GM21529 (cell line): Measurements from ENCODE around the gene TWIST1.

Experiments
- ATAC-seq: cut with Tn5 transposase; IDR thresholded peaks from one replicate; pipeline ENCODE4 v1.9.1; 2021; ENCODE audit not compliant: unreplicated experiment

TWIST1 gene

DNA sequence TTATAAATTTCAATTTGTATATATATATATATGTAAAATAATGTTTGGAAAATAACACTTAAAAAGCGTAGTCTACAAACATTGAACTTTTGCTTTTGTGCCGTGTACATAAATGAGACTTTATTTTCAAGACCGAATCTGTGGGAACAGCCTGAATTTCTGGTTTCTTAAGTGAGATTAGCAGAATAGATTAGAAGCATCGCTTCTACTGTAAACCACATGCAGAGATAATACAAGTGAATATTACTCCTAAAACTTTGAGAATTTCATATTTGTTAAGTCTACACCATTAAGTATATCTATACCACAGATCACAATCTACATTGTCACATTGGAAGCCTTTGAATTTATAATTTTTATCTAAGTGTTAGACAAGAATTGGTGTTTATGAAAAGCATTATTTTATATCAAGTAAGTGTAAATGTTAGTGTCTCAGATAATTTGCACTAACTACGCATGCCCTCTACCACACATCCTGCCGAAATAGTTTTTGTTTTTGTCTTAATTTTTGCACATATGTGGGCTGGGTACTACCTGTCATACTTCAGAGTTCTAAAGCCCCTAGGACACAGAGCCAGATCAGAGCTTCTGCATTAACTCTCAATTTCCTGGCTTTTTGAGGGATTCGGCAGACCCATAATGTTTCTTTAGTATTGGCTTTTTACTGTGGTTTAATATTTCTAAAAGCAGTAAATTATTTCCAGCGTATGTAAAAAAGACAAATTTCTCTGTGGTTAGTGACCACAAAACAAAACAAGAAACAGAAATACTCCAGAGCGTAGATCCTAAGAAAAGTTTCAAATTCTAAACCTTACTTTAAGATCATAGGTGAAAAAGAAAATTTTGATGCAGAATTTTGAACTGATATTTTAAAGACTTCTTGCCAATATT is 20.0 kb downstream of the TWIST1 start:
- ATAC-seq, result no peak

DNA sequence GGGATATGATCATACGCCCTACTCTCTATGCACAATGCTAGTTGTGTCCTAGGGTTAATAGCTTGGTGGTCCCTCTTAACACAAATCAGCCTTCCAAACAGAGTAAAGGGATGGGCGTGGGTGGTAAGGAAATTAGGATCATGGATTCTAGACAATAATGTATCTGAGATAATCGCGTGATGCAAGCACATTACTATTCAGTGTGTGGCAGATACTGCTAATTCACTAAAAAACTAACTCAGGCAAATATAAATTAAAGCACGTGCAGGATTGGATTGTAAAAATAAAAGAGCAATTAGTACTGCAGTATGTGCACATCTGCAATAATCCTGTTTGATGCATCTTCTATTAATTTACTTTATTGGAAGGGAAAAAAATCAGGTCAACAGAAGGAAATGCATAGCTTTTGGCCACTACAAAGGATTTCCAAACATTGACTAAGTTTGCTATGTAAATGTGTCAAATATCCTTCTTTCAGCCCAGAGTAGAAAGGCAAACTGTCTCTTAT is 22.0 kb downstream of the TWIST1 start:
- no peak for ATAC-seq

DNA sequence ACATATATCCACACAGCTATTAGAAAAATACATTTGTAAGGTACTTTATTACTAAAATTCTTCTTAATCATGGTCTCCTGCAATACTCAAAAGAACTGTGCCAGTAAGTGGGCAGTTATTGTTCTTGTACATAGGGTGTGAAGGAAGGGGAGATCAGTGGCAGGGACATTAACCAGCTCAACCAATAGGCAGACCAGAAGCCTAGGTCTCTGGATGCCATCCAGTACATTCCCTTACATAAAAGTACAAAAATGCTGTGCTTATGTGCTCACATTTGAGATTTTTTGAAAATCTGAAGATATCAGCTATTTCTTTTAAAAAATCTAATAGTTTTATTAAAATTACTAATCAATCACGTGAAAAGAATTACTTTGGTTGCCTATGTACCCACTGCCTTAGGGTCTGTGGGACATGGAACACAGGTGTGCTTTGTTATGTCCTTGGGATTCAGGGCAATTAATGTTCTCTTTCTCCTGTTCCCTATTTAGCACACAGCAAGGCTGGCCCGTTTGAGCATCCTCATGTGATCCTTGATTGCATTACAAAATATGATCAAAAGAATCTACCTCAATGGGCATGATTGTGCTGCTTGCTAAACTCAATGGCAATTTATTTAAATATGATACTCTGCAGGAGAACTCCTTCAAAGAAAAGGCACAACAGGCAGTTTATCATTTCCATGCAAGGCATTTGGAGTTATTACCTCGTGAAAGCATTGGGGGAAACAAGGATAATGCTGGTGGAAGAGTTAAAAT is 22.7 kb downstream of the TWIST1 start:
- no peak for ATAC-seq

DNA sequence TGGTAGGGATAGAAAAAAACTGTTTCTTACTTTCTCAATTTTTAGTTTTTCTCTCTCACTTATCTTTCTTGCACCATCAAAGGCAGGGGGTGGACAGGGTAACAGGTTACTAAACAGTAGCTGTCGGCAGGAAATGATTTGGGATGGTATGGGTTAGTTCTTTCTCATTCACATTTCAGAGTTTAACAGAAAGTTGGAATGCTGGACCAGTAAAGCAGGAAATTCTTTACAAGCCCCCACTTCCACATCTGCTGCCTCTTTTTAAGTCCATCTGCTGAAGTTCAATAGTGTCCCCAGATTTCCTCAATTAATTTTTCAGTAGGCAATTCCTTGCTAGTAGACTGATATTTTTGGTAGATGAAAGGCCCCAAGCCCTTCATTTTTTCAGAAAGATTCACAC is 23.3 kb downstream of the TWIST1 start:
- ATAC-seq, result no peak

DNA sequence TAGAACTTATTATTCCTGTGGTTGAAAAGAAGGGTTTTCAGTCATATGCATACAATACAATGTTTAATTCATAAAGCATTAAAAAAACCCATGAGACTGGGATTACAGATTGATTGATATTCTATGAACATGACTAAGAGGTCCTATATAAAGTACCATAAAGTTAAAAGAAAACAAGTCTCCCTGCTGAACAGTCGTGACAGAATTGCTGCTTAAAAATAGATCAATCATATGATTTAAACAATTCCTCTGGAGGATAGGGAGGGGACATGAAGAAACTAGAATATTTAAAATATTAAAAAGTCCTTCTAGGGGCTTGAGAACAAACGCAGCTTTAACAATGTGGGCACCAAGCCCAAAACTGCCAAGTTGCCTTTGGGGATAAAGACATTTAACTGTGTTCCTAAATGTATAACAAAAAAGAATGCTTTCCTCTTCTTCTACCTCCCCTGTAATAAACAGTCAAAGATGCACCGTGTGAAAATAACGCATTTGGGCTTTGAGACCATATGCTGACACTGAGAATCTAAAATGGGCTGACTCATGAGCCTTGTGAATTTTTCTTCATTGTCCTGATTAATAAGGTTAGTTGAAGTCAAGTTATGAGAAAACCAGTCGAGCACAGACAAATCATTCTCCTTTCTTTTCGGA is 25.8 kb downstream of the TWIST1 start:
- no peak for ATAC-seq

DNA sequence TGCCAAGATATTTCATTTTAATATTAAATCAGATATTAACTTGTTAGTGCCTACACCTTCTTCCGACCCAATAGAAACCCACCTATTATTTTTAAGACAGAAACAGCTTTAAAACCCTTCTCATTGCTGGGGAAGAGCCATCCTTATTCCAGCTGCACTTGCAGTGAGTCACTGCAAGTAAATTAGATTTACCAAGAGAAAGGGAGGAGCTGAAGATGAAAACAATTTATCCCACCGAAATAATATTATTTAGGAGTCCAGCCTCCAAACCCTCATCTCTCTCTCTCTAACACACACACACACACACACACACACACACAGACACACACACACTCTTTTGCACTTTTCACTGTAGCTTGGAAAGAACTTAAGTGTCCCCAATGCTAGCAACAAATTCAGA is 26.9 kb downstream of the TWIST1 start:
- ATAC-seq, result no peak

DNA sequence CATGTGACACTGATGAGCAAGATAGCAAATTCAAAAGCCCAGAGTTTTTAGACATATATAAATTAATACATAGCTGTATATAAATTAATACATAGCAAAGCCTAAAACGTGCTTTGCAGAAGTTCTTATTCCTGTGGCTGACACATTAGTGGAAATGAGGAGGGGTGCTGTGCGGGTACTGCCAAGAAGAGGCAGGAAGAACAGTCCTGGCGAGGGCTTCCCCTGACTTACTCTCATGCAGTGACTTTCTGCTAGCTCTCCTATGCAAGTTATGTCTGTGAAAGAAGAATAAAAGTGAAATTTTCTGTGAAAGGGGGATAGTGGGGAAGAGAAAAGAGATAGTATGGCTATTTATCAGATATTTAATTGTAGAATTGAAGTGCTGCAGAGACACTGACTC is 27.6 kb downstream of the TWIST1 start:
- no peak for ATAC-seq

DNA sequence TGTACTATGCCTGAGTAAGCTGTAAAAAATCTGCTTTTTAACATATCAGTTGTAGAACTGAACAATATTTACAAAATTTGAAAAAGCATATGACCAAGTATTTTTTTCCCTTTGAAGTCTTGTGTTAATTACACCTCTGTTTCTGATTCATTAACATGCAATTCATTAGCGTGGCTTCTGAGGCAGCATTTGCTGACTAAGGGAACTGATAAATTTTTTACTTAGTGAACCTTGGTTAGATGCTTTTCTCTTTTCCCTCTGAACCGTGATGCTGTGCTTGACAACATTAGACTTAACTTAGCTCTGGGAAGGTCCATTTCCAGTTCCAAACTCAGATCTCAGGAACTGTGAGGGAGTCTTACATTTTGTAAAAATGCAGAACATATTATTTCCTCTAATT is 28.1 kb downstream of the TWIST1 start:
- no peak for ATAC-seq

DNA sequence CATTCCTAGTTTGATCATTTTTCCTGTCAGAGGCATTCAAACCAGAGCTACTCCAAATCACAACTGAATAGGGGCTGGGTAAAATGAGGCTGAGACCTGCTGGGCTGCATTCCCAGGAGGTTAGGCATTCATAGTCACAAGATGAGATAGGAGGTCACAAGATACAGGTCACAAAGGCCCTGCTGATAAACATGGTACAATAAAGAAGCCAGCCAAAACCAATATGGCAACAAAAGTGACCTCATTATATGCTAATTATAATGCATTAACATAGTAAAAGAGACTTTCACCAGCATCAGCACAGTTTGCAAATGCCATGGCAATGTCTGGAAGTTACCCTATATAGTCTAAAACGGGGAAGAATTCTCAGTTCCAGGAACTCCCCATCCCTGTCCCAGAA is 37.3 kb downstream of the TWIST1 start:
- no peak for ATAC-seq

DNA sequence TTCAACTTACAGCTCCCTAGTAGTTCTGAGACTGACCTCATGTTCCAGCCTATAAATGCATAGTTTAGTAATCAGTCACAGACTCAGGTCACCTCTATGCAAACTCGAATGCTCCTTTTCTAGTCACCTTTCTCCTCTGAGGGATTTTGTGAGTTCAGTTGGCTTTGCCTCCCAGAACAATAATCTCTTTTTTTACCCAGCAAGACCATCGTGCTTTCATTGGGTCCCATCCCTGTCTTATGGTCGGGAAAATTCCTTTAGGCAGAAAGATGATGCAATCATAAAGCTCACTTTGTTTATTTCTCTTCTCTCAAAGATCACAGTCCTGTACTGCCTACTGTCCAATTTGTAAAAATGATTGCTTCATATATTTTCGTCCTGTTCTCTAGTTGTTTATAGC is 38.4 kb downstream of the TWIST1 start:
- no peak for ATAC-seq

DNA sequence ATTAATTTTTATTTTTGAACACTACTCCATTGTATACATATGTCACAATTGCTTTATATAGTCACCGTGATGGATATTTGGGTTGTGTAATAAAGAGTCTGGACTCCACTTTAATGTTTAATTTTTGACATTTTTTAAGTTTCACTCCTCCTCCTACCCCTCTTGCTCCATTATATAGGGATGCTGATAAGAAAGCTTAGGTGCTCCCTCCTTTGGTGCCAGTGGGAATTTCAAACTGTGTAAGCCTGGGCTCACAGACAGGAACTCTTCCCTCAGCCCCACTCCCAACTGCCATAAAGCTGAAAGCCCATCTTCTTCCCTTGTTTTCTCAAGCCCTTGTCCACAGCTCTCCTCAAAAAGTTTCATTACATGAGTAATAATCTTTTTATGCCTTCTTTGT is 47.6 kb downstream of the TWIST1 start:
- no peak for ATAC-seq

DNA sequence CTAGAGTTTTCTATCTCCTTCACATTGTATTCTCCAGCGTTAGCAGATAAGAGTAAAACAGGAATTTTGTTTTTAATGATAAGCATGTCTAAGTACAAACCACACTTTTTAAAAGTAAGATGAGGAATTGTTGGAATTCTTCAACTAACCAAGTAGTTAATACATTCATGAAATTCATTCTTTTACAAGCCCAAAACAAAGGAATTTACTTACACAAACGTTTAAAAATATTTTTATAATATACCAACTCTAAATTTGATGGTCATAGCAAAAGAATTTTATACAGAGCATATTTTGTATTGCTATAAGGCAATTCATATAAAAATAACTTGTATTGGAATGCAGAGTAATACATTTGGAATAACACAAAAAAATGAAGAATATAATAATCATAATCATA is 51.3 kb downstream of the TWIST1 start:
- no peak for ATAC-seq
